GM13976 (cell line): ENCODE results near the gene C1QA.

ENCODE experiments used
- DNase-seq: peaks from one replicate; pipeline ENCODE4 v3.0.0; 2012; ENCODE audit warnings: low spot score
- in situ Hi-C: fragments of 300-500 bp; cut with MboI; formaldehyde crosslinking; loops from one replicate; pipeline ENCODE4 v1.12.0; 2022; ENCODE audit warnings: low sequenced_read_pairs, mixed read lengths, inconsistent platforms; ENCODE audit not compliant: unreplicated experiment
- TF ChIP-seq, protein P1 (sequence below): IDR thresholded peaks from 2 replicates; pipeline ENCODE4 v1.5.1; 2012; ENCODE audit warnings: borderline replicate concordance, mild to moderate bottlenecking; ENCODE audit not compliant: insufficient read depth; ENCODE audit errors: extremely low read depth, missing control alignments, control extremely low read depth

C1QA gene

GRCh38 chr1:22654692-22655091 lies 18.3 kb downstream of the C1QA start:
- no peak for DNase-seq
- in situ Hi-C loops: no loop called here
- TF ChIP-seq, protein P1, sequence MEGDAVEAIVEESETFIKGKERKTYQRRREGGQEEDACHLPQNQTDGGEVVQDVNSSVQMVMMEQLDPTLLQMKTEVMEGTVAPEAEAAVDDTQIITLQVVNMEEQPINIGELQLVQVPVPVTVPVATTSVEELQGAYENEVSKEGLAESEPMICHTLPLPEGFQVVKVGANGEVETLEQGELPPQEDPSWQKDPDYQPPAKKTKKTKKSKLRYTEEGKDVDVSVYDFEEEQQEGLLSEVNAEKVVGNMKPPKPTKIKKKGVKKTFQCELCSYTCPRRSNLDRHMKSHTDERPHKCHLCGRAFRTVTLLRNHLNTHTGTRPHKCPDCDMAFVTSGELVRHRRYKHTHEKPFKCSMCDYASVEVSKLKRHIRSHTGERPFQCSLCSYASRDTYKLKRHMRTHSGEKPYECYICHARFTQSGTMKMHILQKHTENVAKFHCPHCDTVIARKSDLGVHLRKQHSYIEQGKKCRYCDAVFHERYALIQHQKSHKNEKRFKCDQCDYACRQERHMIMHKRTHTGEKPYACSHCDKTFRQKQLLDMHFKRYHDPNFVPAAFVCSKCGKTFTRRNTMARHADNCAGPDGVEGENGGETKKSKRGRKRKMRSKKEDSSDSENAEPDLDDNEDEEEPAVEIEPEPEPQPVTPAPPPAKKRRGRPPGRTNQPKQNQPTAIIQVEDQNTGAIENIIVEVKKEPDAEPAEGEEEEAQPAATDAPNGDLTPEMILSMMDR: no peak

DNA sequence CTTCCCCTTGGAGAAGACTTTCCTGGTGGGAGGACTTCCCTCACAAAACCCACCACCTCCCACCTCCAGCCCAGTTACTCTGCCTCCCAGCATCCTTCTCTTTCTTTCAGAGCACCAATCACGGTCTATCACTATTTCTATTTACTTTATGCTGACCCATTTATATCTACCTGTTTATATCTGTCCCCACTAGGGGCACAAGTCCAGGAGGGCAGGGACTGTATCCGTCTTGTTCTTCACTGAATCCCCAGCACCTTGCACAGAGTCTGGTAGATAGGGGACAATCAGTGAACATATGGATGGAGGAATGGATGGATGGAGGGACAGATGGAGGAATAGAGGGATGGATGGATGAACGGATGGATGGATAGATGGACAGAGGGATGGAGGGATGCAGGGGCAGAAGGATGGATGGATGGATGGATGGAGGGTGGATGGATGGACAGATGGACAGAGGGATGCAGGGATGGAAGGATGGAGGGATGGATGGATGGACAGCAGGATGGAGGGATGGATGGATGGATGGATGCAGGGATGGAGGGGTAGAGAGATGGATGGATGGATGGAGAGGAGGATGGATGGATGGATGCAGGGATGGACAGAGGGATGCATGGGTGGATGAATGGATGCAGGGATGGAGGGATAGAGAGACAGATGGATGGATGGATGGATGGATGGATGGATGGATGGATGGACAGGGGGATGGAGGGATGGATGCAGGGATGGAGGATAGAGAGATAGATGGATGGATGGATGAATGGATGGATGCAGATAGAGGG lies 22.1 kb downstream of the C1QA start:
- DNase-seq: no peak
- TF ChIP-seq, protein P1: no peak
- in situ Hi-C loops: no loop called here

- no peak for DNase-seq
- TF ChIP-seq, protein P1: no peak
- in situ Hi-C loops: no loop called here
Measured at GRCh38 chr1:22660716-22661241, 24.4 kb downstream of the C1QA start.

DNA sequence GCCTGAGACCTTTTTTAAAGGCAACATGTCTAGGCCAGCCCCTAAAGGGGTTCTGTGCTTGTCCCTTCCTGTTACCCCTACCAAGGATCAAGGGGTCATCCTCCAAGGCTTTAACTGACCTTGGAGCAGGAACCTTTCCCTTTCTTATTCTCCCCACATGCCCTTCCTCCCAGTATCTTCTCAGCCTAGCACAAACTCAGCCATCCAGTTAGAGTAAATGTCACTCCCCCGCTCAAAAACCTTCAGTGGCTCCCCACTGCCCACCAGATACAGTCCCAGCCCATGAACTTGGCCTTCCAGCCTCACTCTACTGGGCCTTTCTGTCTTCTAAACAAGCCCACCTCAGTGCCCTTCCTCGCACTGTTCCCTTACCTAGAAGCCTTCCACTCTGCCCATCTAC lies 25.5 kb downstream of the C1QA start:
- DNase-seq: no peak
- in situ Hi-C loops: no loop called here
- TF ChIP-seq, protein P1: no peak

- TF ChIP-seq, protein P1: no peak
- in situ Hi-C loops: no loop called here
- DNase-seq: no peak
Measured at GRCh38 chr1:22662318-22662717, 25.9 kb downstream of the C1QA start.

- no peak for DNase-seq
- TF ChIP-seq, protein P1: no peak
- in situ Hi-C loops: no loop called here
Measured at GRCh38 chr1:22662986-22663408, 26.6 kb downstream of the C1QA start.
